MCF 10A (cell line): Measurements from ENCODE around the gene ASAP2. TPM values are rescaled to one million over a fixed set of nuclear protein-coding genes. Genes with fewer than 3 reads are reported as not detected.

Source experiments
- BruUV-seq: library from RNA; stranded (reverse); fragments of 400-500 nt; replicated peaks from 2 replicates; lab custom pipeline; 2021; lab: Mats Ljungman, UMichigan
- CTCF ChIA-PET: fragments of 300-600 bp; sonication (Branson Sonifier 250); formaldehyde crosslinking; extraction: SDS; loops from one replicate; lab custom pipeline; 2021; ENCODE audit warnings: antibody characterized with exemption, inconsistent platforms; lab: Yijun Ruan, JAX
- POLR2A ChIA-PET: fragments of 300-600, 350-650 bp; sonication (Branson Sonifier 250); formaldehyde crosslinking; extraction: SDS; loops from one replicate; lab custom pipeline; 2020; ENCODE audit warnings: antibody characterized with exemption, inconsistent platforms; lab: Yijun Ruan, JAX
- DNase-seq: peaks from one replicate; pipeline ENCODE4 v3.0.0-alpha.2; 2018; ENCODE audit not compliant: unreplicated experiment
- H3K27ac Mint-ChIP-seq: one replicate; pipeline ENCODE4 v1.8.0; 2022; ENCODE audit warnings: mild to moderate bottlenecking, low read depth, mixed read lengths; ENCODE audit not compliant: unreplicated experiment
- H3K27me3 Mint-ChIP-seq: one replicate; pipeline ENCODE4 v1.8.0; 2022; ENCODE audit warnings: mixed read lengths; ENCODE audit not compliant: insufficient read depth, unreplicated experiment
- H3K36me3 Mint-ChIP-seq: one replicate; pipeline ENCODE4 v1.8.0; 2022; ENCODE audit warnings: mild to moderate bottlenecking, moderate library complexity, mixed read lengths; ENCODE audit not compliant: insufficient read depth, unreplicated experiment
- H3K4me1 Mint-ChIP-seq: one replicate; pipeline ENCODE4 v1.8.0; 2022; ENCODE audit warnings: mixed read lengths; ENCODE audit not compliant: insufficient read depth, unreplicated experiment
- H3K4me3 Mint-ChIP-seq: one replicate; pipeline ENCODE4 v1.8.0; 2022; ENCODE audit warnings: mild to moderate bottlenecking, moderate library complexity, mixed read lengths; ENCODE audit not compliant: unreplicated experiment
- H3K9me3 Mint-ChIP-seq: one replicate; pipeline ENCODE4 v1.8.0; 2022; ENCODE audit warnings: mixed read lengths; ENCODE audit not compliant: unreplicated experiment
- intact Hi-C: fragments of 100-400 bp; cut with micrococcal nuclease; formaldehyde crosslinking; loops from 2 replicates; pipeline ENCODE4 v1.14.1; 2022
- total RNA-seq: library from RNA; stranded (reverse); gene quantifications from 2 replicates; pipeline ENCODE4 v1.2.3, GENCODE V29; 2022
- TF ChIP-seq, protein P1 (sequence below): fragments of 200-600 bp; IDR thresholded peaks from one replicate; pipeline ENCODE4 v1.8.0; 2022; ENCODE audit warnings: antibody characterized with exemption, mild to moderate bottlenecking; ENCODE audit not compliant: unreplicated experiment

The ASAP2 gene
- total RNA-seq, 1 experiment from 2014 or later, result 80.8 TPM

DNA sequence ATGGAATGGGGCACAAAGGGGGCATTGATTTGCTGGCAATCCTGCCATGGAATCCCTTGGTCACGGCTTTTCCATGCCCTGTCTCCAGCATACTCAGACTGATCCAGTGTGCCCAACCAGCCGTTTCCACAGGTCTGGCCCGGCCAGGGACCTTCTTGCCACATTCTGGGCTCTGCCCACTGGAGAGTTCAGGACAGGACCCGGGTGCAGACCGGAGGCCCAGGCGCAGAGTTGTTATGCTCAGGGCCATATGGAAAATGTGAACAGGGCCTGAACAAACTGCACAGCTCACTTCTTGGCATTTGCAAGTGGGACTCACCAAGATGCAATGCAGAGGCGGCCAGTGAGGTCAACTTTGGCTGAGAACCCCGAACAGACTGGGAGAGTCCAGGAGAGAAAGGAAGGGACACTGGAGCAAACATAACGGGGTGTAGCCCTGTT is 15.6 kb upstream of the ASAP2 start:
- Mint-ChIP-seq H3K36me3 (no peaks in the 10 kb centered on the region), H3K27ac (no peak overlapping the region), H3K27me3 (no peaks in the 10 kb centered on the region), H3K9me3 (no peaks in the 10 kb centered on the region), H3K4me3 (no peak overlapping the region), H3K4me1 (no peaks in the 10 kb centered on the region)
- DNase-seq, result peak; percentile 54
- TF ChIP-seq, protein P1, sequence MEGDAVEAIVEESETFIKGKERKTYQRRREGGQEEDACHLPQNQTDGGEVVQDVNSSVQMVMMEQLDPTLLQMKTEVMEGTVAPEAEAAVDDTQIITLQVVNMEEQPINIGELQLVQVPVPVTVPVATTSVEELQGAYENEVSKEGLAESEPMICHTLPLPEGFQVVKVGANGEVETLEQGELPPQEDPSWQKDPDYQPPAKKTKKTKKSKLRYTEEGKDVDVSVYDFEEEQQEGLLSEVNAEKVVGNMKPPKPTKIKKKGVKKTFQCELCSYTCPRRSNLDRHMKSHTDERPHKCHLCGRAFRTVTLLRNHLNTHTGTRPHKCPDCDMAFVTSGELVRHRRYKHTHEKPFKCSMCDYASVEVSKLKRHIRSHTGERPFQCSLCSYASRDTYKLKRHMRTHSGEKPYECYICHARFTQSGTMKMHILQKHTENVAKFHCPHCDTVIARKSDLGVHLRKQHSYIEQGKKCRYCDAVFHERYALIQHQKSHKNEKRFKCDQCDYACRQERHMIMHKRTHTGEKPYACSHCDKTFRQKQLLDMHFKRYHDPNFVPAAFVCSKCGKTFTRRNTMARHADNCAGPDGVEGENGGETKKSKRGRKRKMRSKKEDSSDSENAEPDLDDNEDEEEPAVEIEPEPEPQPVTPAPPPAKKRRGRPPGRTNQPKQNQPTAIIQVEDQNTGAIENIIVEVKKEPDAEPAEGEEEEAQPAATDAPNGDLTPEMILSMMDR, result no peak
- intact Hi-C loops, result no loop called here
- no TSS peak for BruUV-seq
- CTCF ChIA-PET, result interaction anchor here (0.9 to 1.5 kb wide), 2 partner anchors 12 to 32 kb away, joined by 3 to 4 read pairs; no protein-coding TSS in a partner anchor
- POLR2A ChIA-PET, result no interaction called here

DNA sequence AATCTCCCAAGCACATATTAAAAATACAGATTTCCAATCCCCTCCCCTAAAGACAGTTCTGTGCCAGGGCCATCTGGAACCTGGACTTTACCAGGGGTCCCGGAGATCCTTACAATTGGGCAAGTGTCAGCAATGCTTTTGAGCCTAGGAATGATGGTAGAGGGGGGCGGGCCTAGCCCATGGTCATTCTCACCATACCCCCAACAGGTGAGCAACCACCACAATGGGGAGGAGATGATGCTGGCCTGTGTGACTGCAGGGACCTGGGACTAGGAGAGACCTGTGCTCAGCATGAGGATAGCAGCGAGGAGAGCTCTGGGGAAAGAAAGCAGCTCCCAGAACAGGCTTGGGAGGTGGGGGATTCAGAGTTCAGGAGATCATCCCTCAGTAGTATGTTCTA is 13.9 kb upstream of the ASAP2 start:
- no TSS peak for BruUV-seq
- Mint-ChIP-seq H3K4me3 (no peak overlapping the region), H3K9me3 (no peaks in the 10 kb centered on the region), H3K27ac (no peak overlapping the region), H3K27me3 (no peaks in the 10 kb centered on the region), H3K4me1 (no peaks in the 10 kb centered on the region), H3K36me3 (no peaks in the 10 kb centered on the region)
- no peak for DNase-seq
- POLR2A ChIA-PET, result interaction anchor here (1.0 to 1.2 kb wide), 2 partner anchors 13 to 42 kb away, joined by 4 to 5 read pairs; no protein-coding TSS in a partner anchor
- TF ChIP-seq, protein P1, result no peak
- intact Hi-C loops, result no loop called here
- CTCF ChIA-PET, result interaction anchor here (0.6 to 1.1 kb wide), 3 partner anchors 12 to 49 kb away, joined by 3 to 6 read pairs (median 4); no protein-coding TSS in a partner anchor

DNA sequence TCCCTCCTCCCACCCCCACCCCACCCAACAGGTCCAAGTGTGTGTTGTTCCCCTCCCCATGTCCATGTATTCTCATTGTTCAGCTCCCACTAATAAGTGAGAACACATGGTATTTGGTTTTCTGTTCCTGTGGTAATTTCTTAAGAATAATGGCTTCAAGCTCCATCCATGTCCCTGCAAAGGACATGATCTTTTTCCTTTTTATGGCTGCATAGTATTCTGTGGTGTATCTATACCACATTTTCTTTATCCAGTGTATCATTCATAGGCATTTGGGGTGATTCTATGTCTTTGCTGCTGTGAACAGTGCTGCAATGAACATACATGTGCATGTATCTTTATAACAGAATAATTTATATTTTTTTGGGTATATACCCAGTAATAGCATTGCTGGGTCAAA is 12.3 kb upstream of the ASAP2 start:
- no peak for DNase-seq
- ChIA-PET CTCF (interaction anchor here (0.6 kb wide), 2 partner anchors 214 to 524 kb away, joined by 4 read pairs; no protein-coding TSS in a partner anchor), POLR2A (no interaction called here)
- H3K4me3 Mint-ChIP-seq, result no peak overlapping the region
- TF ChIP-seq, protein P1, result no peak
- intact Hi-C loops, result no loop called here
- no TSS peak for BruUV-seq
- no peaks in the 10 kb centered on the region for H3K9me3 Mint-ChIP-seq
- H3K27me3 Mint-ChIP-seq, result no peaks in the 10 kb centered on the region
- no peaks in the 10 kb centered on the region for H3K36me3 Mint-ChIP-seq
- no peak overlapping the region for H3K27ac Mint-ChIP-seq
- H3K4me1 Mint-ChIP-seq, result no peaks in the 10 kb centered on the region

DNA sequence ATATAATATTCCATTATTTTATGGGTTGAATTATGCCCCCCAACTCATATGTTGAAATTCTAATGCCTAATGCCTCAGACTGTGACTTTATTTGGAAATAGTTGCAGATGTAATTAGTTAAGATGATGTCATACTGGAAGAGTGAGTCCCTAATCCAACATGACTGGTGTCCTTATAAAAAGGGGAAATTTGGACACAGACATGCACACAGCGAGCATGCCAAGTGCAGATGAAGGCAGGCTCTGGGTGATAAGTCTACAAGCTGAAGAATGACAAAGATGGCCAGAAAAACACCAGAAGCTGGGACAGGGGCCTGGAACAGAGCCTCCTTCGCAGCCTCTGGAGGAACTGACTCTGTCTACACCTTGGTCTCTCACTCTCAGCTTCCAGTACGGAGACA is 10.0 kb upstream of the ASAP2 start:
- no peaks in the 10 kb centered on the region for H3K9me3 Mint-ChIP-seq
- no peak for DNase-seq
- no peak overlapping the region for H3K27ac Mint-ChIP-seq
- TF ChIP-seq, protein P1, result no peak
- intact Hi-C loops, result no loop called here
- H3K4me3 Mint-ChIP-seq, result no peak overlapping the region
- POLR2A ChIA-PET, result no interaction called here
- H3K4me1 Mint-ChIP-seq, result no peaks in the 10 kb centered on the region
- CTCF ChIA-PET, result interaction anchor here (0.7 kb wide), 1 partner anchor 156 kb away, joined by 3 read pairs; no protein-coding TSS in a partner anchor
- no peaks in the 10 kb centered on the region for H3K27me3 Mint-ChIP-seq
- H3K36me3 Mint-ChIP-seq, result no peaks in the 10 kb centered on the region
- no TSS peak for BruUV-seq
